ENCODE results near the gene PIGX.

Gene PIGX

GRCh38 chr3:196774848-196775422, 62.8 kb downstream of the PIGX start:
- no peaks in the 10 kb centered on the region for H3K27me3 ChIP-seq
- H3K4me1 ChIP-seq = peaks cover 35 to 70% (median 40%) of the 10 kb centered on the region in 10 experiments
- peaks cover 74 to 100% (median 100%) of the 10 kb centered on the region in 11 experiments for H4K20me1 ChIP-seq
- H3K27ac ChIP-seq = peak overlapping the region in 5 of 11 experiments; percentile 1 to 45 (median 19); a peak in 4 of 22 replicates
- H3K4me2 ChIP-seq = peak overlapping the region; percentile 33 to 81 (median 58); a peak in 17 of 22 replicates
- H3K9me3 ChIP-seq (replicated peaks in 1 of 11) = peaks cover 6 to 60% (median 45%) of the 10 kb centered on the region in 11 experiments; a peak in 21 of 22 replicates
- H3K36me3 ChIP-seq = peaks cover 48 to 83% (median 60%) of the 10 kb centered on the region in 11 experiments
- no peak overlapping the region for H3K4me3 ChIP-seq
- H3K9ac ChIP-seq = no peak overlapping the region
- TF ChIP-seq Cebpa-rat (IDR thresholded peaks at IDR 0.05) = no peak

GRCh38 chr3:196775938-196776337, 63.8 kb downstream of the PIGX start:
- Histone ChIP-seq H3K36me3 (peaks cover 50 to 83% (median 63%) of the 10 kb centered on the region in 11 experiments), H4K20me1 (peaks cover 76 to 100% (median 100%) of the 10 kb centered on the region in 11 experiments), H3K9ac (no peak overlapping the region), H3K27me3 (no peaks in the 10 kb centered on the region), H3K4me3 (no peak overlapping the region), H3K4me1 (peaks cover 35 to 60% (median 39%) of the 10 kb centered on the region in 10 experiments), H3K4me2 (0 out of 22 replicates have a peak overlapping the region, but pooled peaks of 1 of the 11 experiments have one; percentile 21), H3K9me3 (replicated peaks in 1 of 11) (peaks cover 10 to 61% (median 52%) of the 10 kb centered on the region in 11 experiments; a peak in 21 of 22 replicates), H3K27ac (no peak overlapping the region)
- TF ChIP-seq Cebpa-rat (IDR thresholded peaks at IDR 0.05) = no peak

GRCh38 chr3:196777836-196778235, 65.7 kb downstream of the PIGX start:
- Histone ChIP-seq H3K4me3 (no peak overlapping the region), H3K9ac (no peak overlapping the region), H4K20me1 (peaks cover 64 to 100% (median 100%) of the 10 kb centered on the region in 11 experiments), H3K4me1 (peaks cover 20 to 41% (median 22%) of the 10 kb centered on the region in 10 experiments), H3K27ac (no peak overlapping the region), H3K4me2 (no peak overlapping the region), H3K36me3 (peaks cover 69 to 86% (median 76%) of the 10 kb centered on the region in 11 experiments), H3K27me3 (no peaks in the 10 kb centered on the region), H3K9me3 (replicated peaks in 1 of 11) (peaks cover 10 to 78% (median 62%) of the 10 kb centered on the region in 11 experiments; a peak in 21 of 22 replicates)
- TF ChIP-seq Cebpa-rat (IDR thresholded peaks at IDR 0.05) = no peak

- no peak for TF ChIP-seq Cebpa-rat (IDR thresholded peaks at IDR 0.05)
- Histone ChIP-seq H3K27ac (no peak overlapping the region), H3K4me1 (peaks cover 11 to 31% (median 13%) of the 10 kb centered on the region in 10 experiments), H3K9me3 (replicated peaks in 1 of 11) (peaks cover 10 to 87% (median 71%) of the 10 kb centered on the region in 11 experiments; a peak in 21 of 22 replicates), H3K9ac (no peak overlapping the region), H3K36me3 (peaks cover 78 to 92% (median 84%) of the 10 kb centered on the region in 11 experiments), H4K20me1 (peaks cover 56 to 100% (median 93%) of the 10 kb centered on the region in 11 experiments), H3K27me3 (no peaks in the 10 kb centered on the region), H3K4me2 (no peak overlapping the region), H3K4me3 (no peak overlapping the region)
Observed at GRCh38 chr3:196778755-196779154, 66.6 kb downstream of the PIGX start.

- no peaks in the 10 kb centered on the region for H3K27me3 ChIP-seq
- H3K4me2 ChIP-seq = no peak overlapping the region
- H3K9ac ChIP-seq = no peak overlapping the region
- no peak for TF ChIP-seq Cebpa-rat (IDR thresholded peaks at IDR 0.05)
- H3K4me3 ChIP-seq = no peak overlapping the region
- H3K27ac ChIP-seq = no peak overlapping the region
- H4K20me1 ChIP-seq = peaks cover 37 to 93% (median 80%) of the 10 kb centered on the region in 11 experiments; a peak in 20 of 22 replicates
- H3K36me3 ChIP-seq = peaks cover 90 to 95% (median 93%) of the 10 kb centered on the region in 11 experiments
- H3K4me1 ChIP-seq = 0 out of 20 replicates have a peak, but pooled peaks cover 0 to under 1% (median 0%) of the 10 kb centered on the region in 10 experiments
- peaks cover 10 to 91% (median 81%) of the 10 kb centered on the region in 11 experiments; a peak in 21 of 22 replicates for H3K9me3 ChIP-seq (replicated peaks in 1 of 11)
Observed at GRCh38 chr3:196782511-196782910, 70.3 kb downstream of the PIGX start.

Measured in BLaER1 treated with 17β-estradiol and CSF1 and Interleukin-3, amounts not matched to agents 10 nM and 100 nM (cell line).